ENCODE data around the gene RFFL.

Gene RFFL

DNA sequence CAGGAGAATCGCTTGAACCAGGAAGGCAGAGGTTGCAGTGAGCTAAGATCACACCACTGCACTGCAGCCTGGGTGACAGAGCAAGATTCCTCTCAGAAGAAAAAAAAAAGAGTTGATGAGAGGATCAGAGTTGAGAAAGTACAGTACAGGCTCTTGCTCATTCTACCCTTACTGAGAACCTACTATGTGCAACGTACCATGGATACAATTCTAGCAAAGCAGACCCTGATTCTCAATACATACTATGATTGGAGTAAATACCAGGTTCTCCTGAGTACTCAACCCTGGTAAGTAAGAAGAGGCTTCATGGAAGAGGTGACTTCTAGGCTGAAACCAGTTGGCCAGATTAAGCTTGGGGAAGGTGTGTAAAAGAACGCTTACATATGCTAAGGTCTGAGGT is 1.2 kb downstream of the RFFL start:
- Histone ChIP-seq H3K27ac (ENCODE audit: low read depth, low read length) (no peak overlapping the region), H3K9ac (ENCODE audit: low read depth, low read length) (no peak overlapping the region), H3K4me3 (ENCODE audit: low read length) (no peak overlapping the region), H3K4me1 (ENCODE audit: insufficient read depth, low read length) (peaks cover 29% of the 10 kb centered on the region), H3K36me3 (ENCODE audit: insufficient read depth, low read length) (no peaks in the 10 kb centered on the region), H3K27me3 (ENCODE audit: insufficient read depth, low read length) (no peaks in the 10 kb centered on the region), H3K9me3 (ENCODE audit: insufficient read depth, low read depth, low read length) (no peaks in the 10 kb centered on the region)
- WGBS, result 94% methylated on average over 2 of the region's 3 CpGs

DNA sequence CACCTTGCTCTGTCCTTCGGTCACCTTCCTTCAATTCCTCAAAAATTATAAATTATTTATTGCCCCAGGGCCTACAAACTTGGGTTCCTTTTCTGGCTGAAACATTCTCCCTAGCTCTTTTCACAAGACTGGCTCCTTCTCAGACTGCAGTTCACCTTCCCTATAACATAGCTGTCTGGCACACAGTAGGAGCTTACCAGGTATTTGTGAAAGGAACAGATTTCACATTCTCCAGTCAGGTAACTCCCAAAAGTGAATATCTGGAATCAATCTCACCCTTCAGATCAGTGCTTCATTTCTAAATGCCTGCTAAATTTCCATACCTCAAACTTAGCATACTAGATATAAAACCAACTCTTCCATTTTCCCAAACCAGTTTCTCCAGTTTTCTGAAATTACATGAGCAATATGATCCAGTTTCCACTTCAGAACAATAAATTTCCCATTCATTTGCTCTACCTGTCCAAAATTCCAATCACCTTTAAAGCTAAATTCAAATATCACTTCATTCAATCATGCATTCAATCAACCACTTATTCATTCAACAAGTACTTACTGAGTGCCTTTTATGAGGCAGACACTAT is 6.1 kb downstream of the RFFL start:
- H3K4me1 ChIP-seq (ENCODE audit: insufficient read depth, low read length), result peaks cover 17% of the 10 kb centered on the region
- WGBS, result 85% methylated on average over 1 of the region's 1 CpG
- H3K9ac ChIP-seq (ENCODE audit: low read depth, low read length), result no peak overlapping the region
- H3K4me3 ChIP-seq (ENCODE audit: low read length), result no peak overlapping the region
- H3K27me3 ChIP-seq (ENCODE audit: insufficient read depth, low read length), result no peaks in the 10 kb centered on the region
- no peaks in the 10 kb centered on the region for H3K9me3 ChIP-seq (ENCODE audit: insufficient read depth, low read depth, low read length)
- H3K27ac ChIP-seq (ENCODE audit: low read depth, low read length), result no peak overlapping the region
- no peaks in the 10 kb centered on the region for H3K36me3 ChIP-seq (ENCODE audit: insufficient read depth, low read length)

DNA sequence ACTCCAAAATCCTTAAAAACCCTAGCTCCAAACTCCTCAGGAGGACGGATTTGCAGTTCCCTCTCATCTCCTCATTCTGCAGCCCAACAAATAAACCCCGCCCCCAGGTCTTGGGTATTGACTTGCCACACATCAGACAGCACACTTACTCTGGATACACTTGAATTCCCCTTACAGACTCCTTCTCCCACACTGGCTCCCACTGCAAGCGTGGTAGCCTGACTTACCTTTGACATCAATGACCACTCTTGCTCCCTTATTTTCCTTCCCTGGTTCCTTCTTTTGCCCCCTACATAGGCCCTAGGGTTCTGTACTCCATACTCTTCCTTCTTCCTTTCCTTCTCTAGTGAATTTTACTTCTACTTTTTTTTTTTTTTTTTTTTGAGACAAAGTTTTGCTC is 7.5 kb downstream of the RFFL start:
- Histone ChIP-seq H3K4me1 (ENCODE audit: insufficient read depth, low read length) (peaks cover 29% of the 10 kb centered on the region), H3K4me3 (ENCODE audit: low read length) (no peak overlapping the region), H3K27ac (ENCODE audit: low read depth, low read length) (no peak overlapping the region), H3K9ac (ENCODE audit: low read depth, low read length) (no peak overlapping the region), H3K9me3 (ENCODE audit: insufficient read depth, low read depth, low read length) (no peaks in the 10 kb centered on the region), H3K36me3 (ENCODE audit: insufficient read depth, low read length) (no peaks in the 10 kb centered on the region), H3K27me3 (ENCODE audit: insufficient read depth, low read length) (no peaks in the 10 kb centered on the region)
- 79% methylated on average over 3 of the region's 3 CpGs for WGBS

DNA sequence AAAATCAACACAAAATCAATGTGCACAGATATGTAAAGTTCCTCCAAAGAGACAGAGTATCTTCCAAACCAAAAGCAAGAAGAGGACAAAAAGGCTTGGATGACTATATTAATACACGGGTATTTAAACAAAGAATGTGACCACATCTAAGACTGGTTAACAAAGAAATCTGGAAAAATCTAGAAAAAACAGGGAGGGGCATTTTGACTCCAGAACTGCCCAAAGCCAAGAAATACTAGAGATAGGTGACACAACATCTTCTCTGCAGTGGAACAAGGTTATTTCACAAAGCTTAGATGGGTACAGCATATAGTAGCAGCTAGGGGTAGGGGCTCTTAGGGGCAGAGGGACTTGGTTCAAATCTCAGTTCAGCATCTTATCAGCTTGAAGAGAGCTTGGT is 10.3 kb downstream of the RFFL start:
- 100% methylated on average over 1 of the region's 1 CpG for WGBS

DNA sequence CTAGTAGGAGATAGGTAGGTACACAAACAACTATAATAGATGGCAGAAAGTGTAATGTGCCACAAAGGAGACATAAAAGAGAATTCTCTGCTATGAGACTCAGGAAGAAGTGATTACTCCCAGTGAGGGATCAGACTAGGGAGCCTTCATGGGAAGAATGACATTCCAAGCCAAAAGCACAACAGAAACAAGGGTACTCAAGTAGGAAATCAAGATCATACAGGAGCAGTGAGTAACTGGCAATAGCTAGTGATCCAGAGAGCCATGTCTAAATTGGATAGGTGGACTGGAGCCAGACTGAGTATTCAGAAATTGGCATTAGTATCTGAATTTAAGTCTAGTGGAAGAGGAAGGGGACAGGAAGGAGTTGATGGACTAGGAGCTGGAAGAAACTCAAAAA is 10.7 kb downstream of the RFFL start:
- no peaks in the 10 kb centered on the region for H3K9me3 ChIP-seq (ENCODE audit: insufficient read depth, low read depth, low read length)
- no peaks in the 10 kb centered on the region for H3K27me3 ChIP-seq (ENCODE audit: insufficient read depth, low read length)
- H3K36me3 ChIP-seq (ENCODE audit: insufficient read depth, low read length), result no peaks in the 10 kb centered on the region
- H3K27ac ChIP-seq (ENCODE audit: low read depth, low read length), result no peak overlapping the region
- no peak overlapping the region for H3K4me3 ChIP-seq (ENCODE audit: low read length)
- H3K4me1 ChIP-seq (ENCODE audit: insufficient read depth, low read length), result peaks cover 32% of the 10 kb centered on the region
- H3K9ac ChIP-seq (ENCODE audit: low read depth, low read length), result no peak overlapping the region

More for the DNA sequence above, 10.3 kb downstream of the RFFL start:
- H3K36me3 ChIP-seq (ENCODE audit: insufficient read depth, low read length), result no peaks in the 10 kb centered on the region
- no peak overlapping the region for H3K4me3 ChIP-seq (ENCODE audit: low read length)
- H3K9ac ChIP-seq (ENCODE audit: low read depth, low read length), result no peak overlapping the region
- H3K4me1 ChIP-seq (ENCODE audit: insufficient read depth, low read length), result peaks cover 32% of the 10 kb centered on the region
- H3K9me3 ChIP-seq (ENCODE audit: insufficient read depth, low read depth, low read length), result no peaks in the 10 kb centered on the region
- no peak overlapping the region for H3K27ac ChIP-seq (ENCODE audit: low read depth, low read length)
- H3K27me3 ChIP-seq (ENCODE audit: insufficient read depth, low read length), result no peaks in the 10 kb centered on the region

DNA sequence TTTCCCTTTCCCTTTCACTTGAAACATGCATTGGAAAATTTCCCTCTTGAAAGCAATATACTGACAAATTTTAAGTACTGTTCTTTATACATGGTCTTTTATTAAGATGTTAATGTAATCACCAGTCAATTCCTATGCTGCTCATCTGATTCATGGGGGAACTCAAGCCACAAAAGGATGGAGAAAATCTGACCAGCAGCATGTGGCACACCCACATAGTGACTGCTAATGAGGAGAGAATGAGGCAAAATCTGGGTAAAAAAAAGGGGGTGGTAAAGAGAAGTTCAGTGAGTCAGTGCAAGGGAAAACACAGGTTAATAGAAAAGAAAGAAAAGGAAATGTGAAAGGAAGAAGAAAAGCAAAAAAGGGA is 11.3 kb downstream of the RFFL start:
- Histone ChIP-seq H3K9me3 (ENCODE audit: insufficient read depth, low read depth, low read length) (no peaks in the 10 kb centered on the region), H3K4me3 (ENCODE audit: low read length) (no peak overlapping the region), H3K27ac (ENCODE audit: low read depth, low read length) (no peak overlapping the region), H3K36me3 (ENCODE audit: insufficient read depth, low read length) (no peaks in the 10 kb centered on the region), H3K27me3 (ENCODE audit: insufficient read depth, low read length) (no peaks in the 10 kb centered on the region), H3K4me1 (ENCODE audit: insufficient read depth, low read length) (peaks cover 35% of the 10 kb centered on the region), H3K9ac (ENCODE audit: low read depth, low read length) (no peak overlapping the region)

DNA sequence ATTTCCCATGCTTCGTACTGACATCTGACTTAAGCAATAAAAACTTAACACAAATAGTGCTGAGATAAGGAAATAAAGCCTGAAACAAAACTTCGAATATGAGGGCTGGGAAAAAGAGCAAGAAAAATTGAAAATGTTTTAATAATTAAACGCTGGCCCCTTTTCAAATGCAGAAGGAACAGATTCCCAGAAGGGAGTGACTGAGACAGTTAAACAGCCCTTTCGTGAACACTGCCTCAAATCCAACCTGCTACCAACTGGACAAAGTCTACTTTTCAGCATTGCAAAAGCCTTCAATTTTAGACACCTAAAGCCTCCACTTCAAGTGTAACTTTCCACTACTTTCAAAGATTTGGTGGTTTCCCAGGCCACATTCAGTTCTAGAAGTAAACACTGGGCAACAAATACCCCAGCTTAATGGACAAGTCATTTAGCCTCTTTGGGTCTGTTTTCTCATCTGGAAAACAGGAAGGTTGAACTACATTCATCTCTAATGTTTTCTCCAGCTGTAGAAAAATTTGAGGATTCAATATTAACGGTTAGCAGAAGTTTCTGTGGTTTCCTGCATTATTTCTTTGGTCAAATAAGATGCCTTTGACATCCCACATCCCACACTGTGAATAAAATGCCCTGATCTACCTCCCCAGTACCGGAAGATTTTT is 11.8 kb downstream of the RFFL start:
- H3K27ac ChIP-seq (ENCODE audit: low read depth, low read length), result no peak overlapping the region
- no peaks in the 10 kb centered on the region for H3K27me3 ChIP-seq (ENCODE audit: insufficient read depth, low read length)
- 92% methylated on average over 5 of the region's 6 CpGs for WGBS
- H3K9me3 ChIP-seq (ENCODE audit: insufficient read depth, low read depth, low read length), result no peaks in the 10 kb centered on the region
- peaks cover 40% of the 10 kb centered on the region for H3K4me1 ChIP-seq (ENCODE audit: insufficient read depth, low read length)
- H3K4me3 ChIP-seq (ENCODE audit: low read length), result no peak overlapping the region
- H3K36me3 ChIP-seq (ENCODE audit: insufficient read depth, low read length), result no peaks in the 10 kb centered on the region
- H3K9ac ChIP-seq (ENCODE audit: low read depth, low read length), result no peak overlapping the region

DNA sequence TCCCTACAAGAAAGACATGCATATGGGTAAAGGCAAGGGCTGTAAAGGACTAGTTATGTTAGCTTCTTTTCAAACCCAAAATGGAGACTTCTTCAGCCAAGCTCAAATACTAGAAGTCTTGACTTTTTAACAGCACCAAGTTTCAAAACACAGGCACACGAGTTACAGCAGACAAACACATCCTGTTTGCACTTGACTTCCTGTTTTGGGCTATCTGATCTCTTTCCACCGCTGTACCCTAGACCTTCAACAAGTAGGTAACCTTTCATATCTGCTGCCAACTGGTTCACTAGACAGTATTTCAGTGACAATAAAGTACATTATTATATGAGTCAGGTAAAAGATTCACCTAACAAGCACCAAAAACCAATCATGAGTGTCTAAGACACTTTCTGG is 12.3 kb downstream of the RFFL start:
- H3K36me3 ChIP-seq (ENCODE audit: insufficient read depth, low read length), result no peaks in the 10 kb centered on the region
- H3K4me1 ChIP-seq (ENCODE audit: insufficient read depth, low read length), result peaks cover 41% of the 10 kb centered on the region
- H3K9me3 ChIP-seq (ENCODE audit: insufficient read depth, low read depth, low read length), result no peaks in the 10 kb centered on the region
- no peak overlapping the region for H3K9ac ChIP-seq (ENCODE audit: low read depth, low read length)
- H3K27ac ChIP-seq (ENCODE audit: low read depth, low read length), result no peak overlapping the region
- no peak overlapping the region for H3K4me3 ChIP-seq (ENCODE audit: low read length)
- no peaks in the 10 kb centered on the region for H3K27me3 ChIP-seq (ENCODE audit: insufficient read depth, low read length)
- WGBS, result 83% methylated on average over 2 of the region's 2 CpGs

DNA sequence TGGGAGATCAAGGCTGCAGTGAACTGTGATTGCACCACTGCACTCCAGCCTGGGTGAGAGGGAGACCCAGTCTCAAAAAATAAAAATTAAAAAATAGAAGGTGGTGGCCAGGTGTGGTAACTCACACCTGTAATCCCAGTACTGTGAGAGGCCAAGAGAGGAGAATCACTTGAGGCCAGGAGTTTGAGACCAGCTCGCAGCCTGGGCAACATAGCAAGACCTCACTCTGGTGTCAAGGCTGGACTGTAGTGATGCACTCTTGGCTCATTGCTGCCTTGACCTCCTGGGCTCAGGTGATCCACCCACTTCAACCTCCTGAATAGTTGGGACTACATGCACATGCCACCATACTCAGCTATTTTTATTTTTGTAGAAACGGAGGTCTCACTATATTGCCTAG is 13.3 kb downstream of the RFFL start:
- 100% methylated on average over 2 of the region's 2 CpGs for WGBS
- Histone ChIP-seq H3K27me3 (ENCODE audit: insufficient read depth, low read length) (no peaks in the 10 kb centered on the region), H3K4me3 (ENCODE audit: low read length) (no peak overlapping the region), H3K4me1 (ENCODE audit: insufficient read depth, low read length) (peaks cover 36% of the 10 kb centered on the region), H3K27ac (ENCODE audit: low read depth, low read length) (no peak overlapping the region), H3K9me3 (ENCODE audit: insufficient read depth, low read depth, low read length) (no peaks in the 10 kb centered on the region), H3K9ac (ENCODE audit: low read depth, low read length) (no peak overlapping the region), H3K36me3 (ENCODE audit: insufficient read depth, low read length) (no peaks in the 10 kb centered on the region)

DNA sequence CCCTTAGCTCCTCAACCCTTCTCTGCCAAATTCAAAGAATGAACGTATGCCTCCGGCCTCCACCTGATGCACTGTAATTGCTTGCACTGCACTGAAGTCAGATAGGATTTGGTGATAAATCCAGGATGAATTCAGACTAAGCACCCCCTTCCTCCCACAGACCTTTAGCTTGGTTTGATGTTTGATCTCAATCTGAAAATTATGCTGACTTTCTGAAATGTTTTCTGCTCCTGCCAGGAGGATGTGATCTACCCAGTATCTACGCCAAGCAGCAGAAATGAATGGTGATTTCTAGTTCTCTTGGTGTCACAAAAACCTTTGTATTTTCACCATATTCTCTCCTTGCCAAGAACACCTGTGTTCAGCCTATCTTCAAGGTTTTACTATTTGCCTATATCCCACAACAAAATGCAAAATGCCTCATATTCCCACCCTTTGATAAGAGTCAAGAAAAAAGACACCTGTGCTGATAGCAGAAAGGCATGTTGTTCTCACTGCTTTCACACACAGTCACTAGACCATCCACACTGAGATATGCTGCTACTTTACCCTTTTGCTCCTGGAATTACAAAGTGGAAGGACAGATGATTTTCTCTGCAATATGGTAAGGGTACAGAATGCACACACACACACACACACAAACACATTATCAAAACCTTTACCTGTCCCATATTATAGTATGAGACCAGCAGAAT is 14.7 kb downstream of the RFFL start:
- Histone ChIP-seq H3K36me3 (ENCODE audit: insufficient read depth, low read length) (no peaks in the 10 kb centered on the region), H3K27ac (ENCODE audit: low read depth, low read length) (no peak overlapping the region)
- WGBS, result 97% methylated on average over 3 of the region's 3 CpGs

DNA sequence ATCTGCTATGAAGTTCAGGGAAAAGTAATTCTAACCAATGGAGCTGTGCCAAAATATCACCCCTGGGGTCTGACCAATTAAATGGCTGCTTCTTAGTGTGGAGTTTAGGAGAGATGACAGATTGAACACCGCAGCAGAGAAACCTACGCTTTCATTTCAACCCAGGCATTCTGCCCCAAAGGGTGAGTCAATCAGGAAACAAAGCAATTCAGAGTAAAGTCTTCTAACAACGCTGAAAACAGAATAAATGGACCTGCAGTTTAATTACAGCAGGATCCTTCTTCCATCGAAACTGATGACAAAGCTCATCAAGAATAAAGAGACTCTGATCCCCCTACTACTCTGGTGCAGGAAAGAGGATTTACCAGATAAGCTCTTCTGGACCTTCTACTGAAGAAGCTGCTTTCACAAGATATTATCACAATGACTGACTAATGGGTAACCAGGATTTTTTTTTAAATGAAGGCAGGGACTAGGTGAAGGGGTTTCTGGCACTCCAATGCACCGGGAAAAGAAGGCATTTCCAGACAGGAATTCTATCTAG is 16.7 kb downstream of the RFFL start:
- peaks cover 19% of the 10 kb centered on the region; the same call in 1 of the 2 replicates for H3K4me1 ChIP-seq (ENCODE audit: insufficient read depth, low read length)
- no peaks in the 10 kb centered on the region for H3K36me3 ChIP-seq (ENCODE audit: insufficient read depth, low read length)
- H3K27ac ChIP-seq (ENCODE audit: low read depth, low read length), result no peak overlapping the region
- H3K4me3 ChIP-seq (ENCODE audit: low read length), result no peak overlapping the region
- H3K27me3 ChIP-seq (ENCODE audit: insufficient read depth, low read length), result no peaks in the 10 kb centered on the region
- H3K9me3 ChIP-seq (ENCODE audit: insufficient read depth, low read depth, low read length), result no peaks in the 10 kb centered on the region
- WGBS, result 86% methylated on average over 5 of the region's 5 CpGs
- no peak overlapping the region for H3K9ac ChIP-seq (ENCODE audit: low read depth, low read length)

More for the DNA sequence above, 14.7 kb downstream of the RFFL start:
- Histone ChIP-seq H3K9ac (ENCODE audit: low read depth, low read length) (no peak overlapping the region), H3K27me3 (ENCODE audit: insufficient read depth, low read length) (no peaks in the 10 kb centered on the region), H3K4me1 (ENCODE audit: insufficient read depth, low read length) (peaks cover 36% of the 10 kb centered on the region), H3K4me3 (ENCODE audit: low read length) (no peak overlapping the region), H3K9me3 (ENCODE audit: insufficient read depth, low read depth, low read length) (no peaks in the 10 kb centered on the region)

Measured in HUES64 (cell line).